KOPT-K1 (cell line): ENCODE data around the gene ME3.

Experiments used
- H3K27ac ChIP-seq: fragments of 200-600 bp; sonication (generic); 2 replicates; pipeline ENCODE4 v1.5.1; 2016; ENCODE audit warnings: antibody characterized with exemption, mild to moderate bottlenecking, low read depth, low read length; ENCODE audit not compliant: poor library complexity, severe bottlenecking
- H3K36me3 ChIP-seq: fragments of 200-600 bp; sonication (generic); 2 replicates; pipeline ENCODE4 v1.5.1; 2017; ENCODE audit warnings: antibody characterized with exemption, mild to moderate bottlenecking, low read length, moderate library complexity; ENCODE audit not compliant: insufficient read depth
- H3K9me3 ChIP-seq: fragments of 200-600 bp; sonication (generic); 2 replicates; pipeline ENCODE4 v1.5.1; 2017; ENCODE audit warnings: antibody characterized with exemption, low read length, mild to moderate bottlenecking; ENCODE audit not compliant: insufficient read depth, poor library complexity, severe bottlenecking

ME3 gene

GRCh38 chr11:86702220-86702983, 30.0 kb upstream of the ME3 start:
- Histone ChIP-seq H3K27ac (no peak overlapping the region), H3K36me3 (no peaks in the 10 kb centered on the region), H3K9me3 (no peaks in the 10 kb centered on the region)

- H3K36me3 ChIP-seq: no peaks in the 10 kb centered on the region
- no peaks in the 10 kb centered on the region for H3K9me3 ChIP-seq
- no peak overlapping the region for H3K27ac ChIP-seq
Observed at GRCh38 chr11:86699040-86699791, 26.8 kb upstream of the ME3 start.

- Histone ChIP-seq H3K27ac (no peak overlapping the region), H3K36me3 (no peaks in the 10 kb centered on the region), H3K9me3 (no peaks in the 10 kb centered on the region)
Observed at GRCh38 chr11:86698639-86699038, 26.2 kb upstream of the ME3 start.

- no peaks in the 10 kb centered on the region for H3K9me3 ChIP-seq
- no peak overlapping the region for H3K27ac ChIP-seq
- H3K36me3 ChIP-seq: no peaks in the 10 kb centered on the region
Observed at GRCh38 chr11:86696451-86696850, 24.0 kb upstream of the ME3 start.

GRCh38 chr11:86696004-86696403, 23.6 kb upstream of the ME3 start:
- Histone ChIP-seq H3K36me3 (no peaks in the 10 kb centered on the region), H3K9me3 (no peaks in the 10 kb centered on the region), H3K27ac (no peak overlapping the region)

GRCh38 chr11:86695373-86695772, 23.0 kb upstream of the ME3 start:
- H3K9me3 ChIP-seq: no peaks in the 10 kb centered on the region
- H3K36me3 ChIP-seq: no peaks in the 10 kb centered on the region
- H3K27ac ChIP-seq: no peak overlapping the region

- Histone ChIP-seq H3K36me3 (no peaks in the 10 kb centered on the region), H3K27ac (no peak overlapping the region), H3K9me3 (no peaks in the 10 kb centered on the region)
Observed at GRCh38 chr11:86693518-86693917, 21.1 kb upstream of the ME3 start.

- Histone ChIP-seq H3K27ac (no peak overlapping the region), H3K9me3 (no peaks in the 10 kb centered on the region), H3K36me3 (no peaks in the 10 kb centered on the region)
Observed at GRCh38 chr11:86692746-86693145, 20.3 kb upstream of the ME3 start.

- Histone ChIP-seq H3K9me3 (no peaks in the 10 kb centered on the region), H3K36me3 (no peaks in the 10 kb centered on the region), H3K27ac (no peak overlapping the region)
Observed at GRCh38 chr11:86692317-86692716, 19.9 kb upstream of the ME3 start.

- Histone ChIP-seq H3K36me3 (no peaks in the 10 kb centered on the region), H3K27ac (no peak overlapping the region), H3K9me3 (no peaks in the 10 kb centered on the region)
Observed at GRCh38 chr11:86688398-86689179, 16.2 kb upstream of the ME3 start.

- H3K36me3 ChIP-seq: no peaks in the 10 kb centered on the region
- no peak overlapping the region for H3K27ac ChIP-seq
- H3K9me3 ChIP-seq: no peaks in the 10 kb centered on the region
Observed at GRCh38 chr11:86687185-86687778, 14.9 kb upstream of the ME3 start.

- Histone ChIP-seq H3K9me3 (no peaks in the 10 kb centered on the region), H3K27ac (no peak overlapping the region), H3K36me3 (no peaks in the 10 kb centered on the region)
Observed at GRCh38 chr11:86686531-86686930, 14.1 kb upstream of the ME3 start.

- Histone ChIP-seq H3K27ac (no peak overlapping the region), H3K36me3 (no peaks in the 10 kb centered on the region), H3K9me3 (no peaks in the 10 kb centered on the region)
Observed at GRCh38 chr11:86681483-86681756, 9.0 kb upstream of the ME3 start.

GRCh38 chr11:86680716-86681482, 8.5 kb upstream of the ME3 start:
- H3K9me3 ChIP-seq: no peaks in the 10 kb centered on the region
- no peaks in the 10 kb centered on the region for H3K36me3 ChIP-seq
- no peak overlapping the region for H3K27ac ChIP-seq
